ENCODE results near the gene PTGER1.

DNA sequence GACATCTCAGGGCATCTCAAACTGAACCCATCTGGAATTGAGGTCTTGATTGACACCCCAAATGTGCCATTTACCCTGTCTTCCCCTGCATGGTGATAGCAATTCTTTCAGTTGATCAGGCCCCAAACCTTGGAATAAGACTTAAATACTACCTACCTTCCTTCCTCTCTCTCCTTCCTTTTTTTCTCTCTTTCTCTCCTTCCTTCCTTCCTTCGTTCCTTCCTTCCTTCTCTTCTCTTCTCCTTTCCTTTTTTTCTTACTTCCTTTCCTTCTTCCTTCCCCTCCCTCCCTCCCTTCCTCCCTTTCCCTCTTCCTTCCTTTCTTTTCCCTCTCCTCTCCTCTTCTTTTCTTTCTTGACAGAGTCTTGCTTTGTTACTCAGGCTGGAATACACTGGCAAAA is 28.1 kb upstream of the PTGER1 start:
- TF ChIP-seq, protein P1, sequence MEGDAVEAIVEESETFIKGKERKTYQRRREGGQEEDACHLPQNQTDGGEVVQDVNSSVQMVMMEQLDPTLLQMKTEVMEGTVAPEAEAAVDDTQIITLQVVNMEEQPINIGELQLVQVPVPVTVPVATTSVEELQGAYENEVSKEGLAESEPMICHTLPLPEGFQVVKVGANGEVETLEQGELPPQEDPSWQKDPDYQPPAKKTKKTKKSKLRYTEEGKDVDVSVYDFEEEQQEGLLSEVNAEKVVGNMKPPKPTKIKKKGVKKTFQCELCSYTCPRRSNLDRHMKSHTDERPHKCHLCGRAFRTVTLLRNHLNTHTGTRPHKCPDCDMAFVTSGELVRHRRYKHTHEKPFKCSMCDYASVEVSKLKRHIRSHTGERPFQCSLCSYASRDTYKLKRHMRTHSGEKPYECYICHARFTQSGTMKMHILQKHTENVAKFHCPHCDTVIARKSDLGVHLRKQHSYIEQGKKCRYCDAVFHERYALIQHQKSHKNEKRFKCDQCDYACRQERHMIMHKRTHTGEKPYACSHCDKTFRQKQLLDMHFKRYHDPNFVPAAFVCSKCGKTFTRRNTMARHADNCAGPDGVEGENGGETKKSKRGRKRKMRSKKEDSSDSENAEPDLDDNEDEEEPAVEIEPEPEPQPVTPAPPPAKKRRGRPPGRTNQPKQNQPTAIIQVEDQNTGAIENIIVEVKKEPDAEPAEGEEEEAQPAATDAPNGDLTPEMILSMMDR (IDR thresholded peaks at IDR 0.05): no peak
- TF ChIP-seq POLR2A (IDR thresholded peaks at IDR 0.05): no peak

Measured in breast epithelium (tissue), 3 donors.